ENCODE results near the gene SYNPO2L.
"Not testable (repeated sequence)": the region's sequence is repeated elsewhere in the genome, so short reads cannot be mapped to it uniquely, and the experiment has no call there.

SYNPO2L gene

DNA sequence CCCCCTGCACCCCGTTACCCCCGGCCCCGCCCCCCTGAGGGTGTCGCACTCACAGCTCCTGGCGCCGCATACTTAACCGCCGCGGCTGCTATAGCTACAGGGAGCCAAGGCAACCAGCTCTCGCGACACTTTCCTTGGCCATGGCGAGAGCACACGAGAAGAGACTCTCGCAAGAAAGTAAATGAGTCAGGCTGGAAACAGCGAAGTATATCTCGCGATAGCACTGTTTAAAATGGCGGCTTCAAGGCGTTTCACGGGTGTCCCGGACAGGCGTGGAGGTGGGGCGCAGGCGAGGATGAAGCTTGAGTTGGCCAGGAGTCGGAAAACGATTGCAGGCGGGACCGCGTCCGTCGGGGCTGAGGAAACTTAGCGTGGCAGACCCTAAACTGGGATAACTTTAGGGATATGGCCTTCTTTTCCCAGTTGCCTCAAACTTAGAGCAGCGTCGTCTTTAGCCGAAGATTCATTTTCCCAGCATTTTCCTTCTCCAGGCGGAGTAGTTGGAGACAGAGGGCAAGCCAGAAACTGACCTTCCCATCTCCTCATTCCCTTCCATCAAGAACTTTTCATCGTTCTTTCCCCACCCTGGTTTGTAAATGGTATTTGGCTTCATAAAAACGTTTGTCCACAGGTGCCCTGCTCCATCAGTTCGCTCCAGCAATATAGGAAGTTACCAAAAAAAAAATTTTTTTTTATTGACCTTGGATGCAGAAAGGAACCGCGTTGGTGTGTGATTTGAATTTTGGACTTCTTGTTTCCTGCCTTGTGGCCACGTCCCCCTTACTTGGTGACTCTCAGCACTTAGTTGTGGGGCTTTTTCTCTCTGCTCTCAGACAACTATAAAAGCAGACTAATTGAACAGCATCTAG lies 29.7 kb downstream of the SYNPO2L start:
- peak; percentile 88 for DNase-seq
- H3K27ac Mint-ChIP-seq, result peak overlapping the region; percentile 100
- H3K36me3 Mint-ChIP-seq (ENCODE audit: low read depth), result peaks cover 13% of the 10 kb centered on the region
- no peaks in the 10 kb centered on the region for H3K9me3 Mint-ChIP-seq
- TF ChIP-seq, protein P1, sequence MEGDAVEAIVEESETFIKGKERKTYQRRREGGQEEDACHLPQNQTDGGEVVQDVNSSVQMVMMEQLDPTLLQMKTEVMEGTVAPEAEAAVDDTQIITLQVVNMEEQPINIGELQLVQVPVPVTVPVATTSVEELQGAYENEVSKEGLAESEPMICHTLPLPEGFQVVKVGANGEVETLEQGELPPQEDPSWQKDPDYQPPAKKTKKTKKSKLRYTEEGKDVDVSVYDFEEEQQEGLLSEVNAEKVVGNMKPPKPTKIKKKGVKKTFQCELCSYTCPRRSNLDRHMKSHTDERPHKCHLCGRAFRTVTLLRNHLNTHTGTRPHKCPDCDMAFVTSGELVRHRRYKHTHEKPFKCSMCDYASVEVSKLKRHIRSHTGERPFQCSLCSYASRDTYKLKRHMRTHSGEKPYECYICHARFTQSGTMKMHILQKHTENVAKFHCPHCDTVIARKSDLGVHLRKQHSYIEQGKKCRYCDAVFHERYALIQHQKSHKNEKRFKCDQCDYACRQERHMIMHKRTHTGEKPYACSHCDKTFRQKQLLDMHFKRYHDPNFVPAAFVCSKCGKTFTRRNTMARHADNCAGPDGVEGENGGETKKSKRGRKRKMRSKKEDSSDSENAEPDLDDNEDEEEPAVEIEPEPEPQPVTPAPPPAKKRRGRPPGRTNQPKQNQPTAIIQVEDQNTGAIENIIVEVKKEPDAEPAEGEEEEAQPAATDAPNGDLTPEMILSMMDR (IDR thresholded peaks at IDR 0.05), result no peak
- peak overlapping the region; percentile 98 for H3K4me3 Mint-ChIP-seq
- H3K4me1 Mint-ChIP-seq, result peaks cover 48% of the 10 kb centered on the region
- no peaks in the 10 kb centered on the region for H3K27me3 Mint-ChIP-seq (ENCODE audit: low read depth, poor library complexity)

DNA sequence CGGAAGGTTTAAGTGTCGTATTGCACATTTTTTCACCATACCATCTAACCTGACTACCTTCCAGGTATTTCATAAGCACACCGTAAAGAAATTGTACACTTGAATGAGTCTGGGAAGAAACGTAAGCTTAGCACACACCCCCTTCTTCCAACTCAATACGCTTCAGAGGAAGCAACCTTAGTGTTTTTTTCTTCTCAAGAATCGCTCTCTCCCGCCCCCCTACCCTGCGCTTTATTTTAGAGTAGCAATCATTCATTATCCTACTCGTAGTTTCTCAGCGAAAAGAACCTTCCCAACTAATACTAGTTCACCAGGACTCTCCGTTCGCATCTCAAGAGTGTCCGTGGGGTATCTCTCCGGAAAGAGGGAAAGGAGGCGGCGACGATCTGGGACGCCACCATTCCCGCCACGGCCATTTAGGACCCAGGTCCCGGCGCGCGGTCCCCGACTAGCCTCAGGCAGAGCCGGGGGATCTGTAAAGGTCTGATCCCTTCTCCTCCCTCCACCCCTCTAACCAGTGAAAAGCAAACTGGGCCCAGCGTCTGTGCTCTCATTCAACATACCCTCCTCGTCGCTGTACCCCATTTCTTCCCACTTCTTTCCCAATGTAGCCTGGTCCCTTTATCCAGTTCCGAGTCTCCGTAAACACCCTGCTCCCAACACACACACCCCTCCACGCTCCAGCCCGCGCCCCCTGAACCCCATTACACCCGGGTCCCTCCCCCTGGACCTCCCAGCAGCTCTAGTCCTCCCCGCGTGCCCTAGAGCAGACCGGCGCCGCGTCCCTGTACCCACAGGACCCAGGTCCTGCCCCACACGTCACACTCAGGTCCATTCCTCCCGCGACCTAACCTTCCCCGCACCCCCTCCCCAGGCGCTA lies 30.6 kb downstream of the SYNPO2L start:
- H3K27ac Mint-ChIP-seq, result peak overlapping the region; percentile 100
- H3K9me3 Mint-ChIP-seq, result no peaks in the 10 kb centered on the region
- H3K4me3 Mint-ChIP-seq, result peak overlapping the region; percentile 98
- no peaks in the 10 kb centered on the region for H3K27me3 Mint-ChIP-seq (ENCODE audit: low read depth, poor library complexity)
- TF ChIP-seq, protein P1 (IDR thresholded peaks at IDR 0.05), result no peak
- peaks cover 13% of the 10 kb centered on the region for H3K36me3 Mint-ChIP-seq (ENCODE audit: low read depth)
- DNase-seq, result peak; percentile 62
- peaks cover 48% of the 10 kb centered on the region for H3K4me1 Mint-ChIP-seq

DNA sequence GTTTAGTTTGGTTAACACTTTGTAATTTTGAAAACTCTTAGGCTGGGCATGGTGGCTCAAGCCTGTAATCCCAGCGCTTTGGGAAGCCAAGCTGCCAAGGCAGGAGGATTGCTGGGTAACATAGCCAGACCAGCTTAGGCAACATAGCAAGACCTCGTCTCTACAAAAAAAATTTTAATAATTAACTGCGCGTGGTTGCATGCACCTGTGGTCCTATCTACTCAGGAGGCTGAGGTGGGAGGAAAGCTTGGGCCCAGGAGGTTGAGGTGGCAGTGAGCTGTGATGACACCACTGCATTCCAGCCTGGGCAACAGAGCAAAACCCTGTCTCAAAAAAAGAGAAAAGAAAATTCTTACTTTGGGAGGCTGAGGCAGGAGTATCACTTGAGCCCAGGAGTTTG lies 32.8 kb downstream of the SYNPO2L start:
- Mint-ChIP-seq H3K9me3 (no peaks in the 10 kb centered on the region), H3K4me3 (no peak overlapping the region), H3K27ac (peak overlapping the region; percentile 74), H3K4me1 (peaks cover 40% of the 10 kb centered on the region), H3K36me3 (ENCODE audit: low read depth) (peaks cover 8% of the 10 kb centered on the region), H3K27me3 (ENCODE audit: low read depth, poor library complexity) (no peaks in the 10 kb centered on the region)
- no peak for DNase-seq
- TF ChIP-seq, protein P1 (IDR thresholded peaks at IDR 0.05), result no peak

DNA sequence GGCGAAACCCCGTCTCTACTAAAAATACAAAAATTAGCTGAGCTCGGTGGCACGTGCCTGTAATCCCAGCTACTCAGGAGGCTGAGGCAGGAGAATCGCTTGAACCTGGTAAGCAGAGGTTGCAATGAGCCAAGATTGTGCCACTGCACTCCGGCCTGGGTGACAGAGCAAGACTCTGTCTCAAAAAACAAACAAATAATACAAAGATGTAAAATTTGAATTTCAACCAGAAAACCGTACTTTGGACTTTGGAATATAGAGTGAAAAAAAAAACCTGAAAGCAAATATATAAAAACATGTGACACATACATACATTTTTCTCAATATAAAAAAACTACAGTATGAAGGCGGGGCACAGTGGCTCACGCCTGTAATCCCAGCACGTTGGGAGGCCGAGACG lies 34.9 kb downstream of the SYNPO2L start:
- not testable (repeated sequence) for DNase-seq
- H3K4me1 Mint-ChIP-seq, result peaks cover 21% of the 10 kb centered on the region

DNA sequence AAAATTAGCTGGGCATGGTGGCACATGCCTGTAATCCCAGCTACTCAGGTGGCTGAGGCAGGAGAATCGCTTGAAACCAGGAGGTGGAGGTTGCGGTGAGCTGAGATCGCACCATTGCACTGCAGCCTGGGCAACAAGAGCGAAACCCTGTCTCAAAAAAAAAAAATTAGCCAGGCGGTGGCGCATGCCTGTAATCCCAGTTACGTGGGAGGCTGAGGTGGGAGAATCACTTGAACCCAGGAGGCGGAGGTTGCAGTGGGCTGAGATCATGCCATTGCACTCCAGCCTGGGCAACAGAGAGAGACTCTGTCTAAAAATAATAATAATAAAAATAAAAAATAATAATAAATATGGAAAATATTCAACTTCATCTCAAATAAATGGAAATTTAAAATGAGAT lies 38.7 kb downstream of the SYNPO2L start:
- H3K27me3 Mint-ChIP-seq (ENCODE audit: low read depth, poor library complexity); H3K27ac Mint-ChIP-seq; H3K4me3 Mint-ChIP-seq; DNase-seq; H3K9me3 Mint-ChIP-seq; H3K4me1 Mint-ChIP-seq: not testable (repeated sequence)
- peaks cover 16% of the 10 kb centered on the region for H3K36me3 Mint-ChIP-seq (ENCODE audit: low read depth)

More for the DNA sequence above, 34.9 kb downstream of the SYNPO2L start:
- H3K27me3 Mint-ChIP-seq (ENCODE audit: low read depth, poor library complexity); H3K27ac Mint-ChIP-seq; H3K9me3 Mint-ChIP-seq; H3K36me3 Mint-ChIP-seq (ENCODE audit: low read depth); H3K4me3 Mint-ChIP-seq: not testable (repeated sequence)

DNA sequence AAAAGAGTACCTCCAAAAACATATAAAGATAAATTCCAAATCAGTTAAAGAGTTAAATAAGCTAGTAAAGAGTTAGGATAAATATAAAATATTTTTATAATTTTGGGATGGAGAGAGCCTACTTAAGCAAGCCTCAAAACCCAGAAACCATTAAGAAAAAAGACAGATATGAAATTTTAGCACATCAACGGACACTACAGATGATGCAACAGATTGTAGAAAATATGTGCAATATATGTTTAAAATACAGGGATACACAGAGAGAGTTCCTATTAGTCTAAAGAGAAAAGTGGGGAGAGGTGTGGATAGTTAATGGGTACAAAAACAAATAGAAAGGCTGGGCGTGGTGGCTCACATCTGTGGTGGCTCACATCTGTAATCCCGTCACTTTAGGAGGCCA lies 41.1 kb downstream of the SYNPO2L start:
- TF ChIP-seq, protein P1 (IDR thresholded peaks at IDR 0.05), result no peak
- Mint-ChIP-seq H3K36me3 (ENCODE audit: low read depth) (peaks cover 8% of the 10 kb centered on the region), H3K9me3 (no peaks in the 10 kb centered on the region), H3K4me1 (no peaks in the 10 kb centered on the region), H3K27ac (no peak overlapping the region), H3K27me3 (ENCODE audit: low read depth, poor library complexity) (no peaks in the 10 kb centered on the region), H3K4me3 (no peak overlapping the region)
- no peak for DNase-seq

Data from nephron progenitor cell (in vitro differentiated cells).